Measurements from ENCODE around the gene HIGD1C. TPM values are rescaled to one million over a fixed set of nuclear protein-coding genes. Genes with fewer than 3 reads are reported as not detected.

HIGD1C gene
- total RNA-seq, 1 donor from 2014 or later: not detected

GRCh38 chr12:51008329-51009055, 56.1 kb downstream of the HIGD1C start:
- H3K27ac Mint-ChIP-seq (ENCODE audit: unreplicated experiment): no peak overlapping the region
- Histone ChIP-seq H3K4me3 (ENCODE audit: insufficient read depth, low read depth, low read length) (no peak overlapping the region), H3K27ac (ENCODE audit: low read depth, low read length) (no peak overlapping the region), H2AFZ (ENCODE audit: low read depth, low read length) (no peak overlapping the region), H3K9ac (ENCODE audit: low read length) (no peak overlapping the region), H3K79me2 (ENCODE audit: insufficient read depth, low read length) (peaks cover 11% of the 10 kb centered on the region), H3K4me2 (ENCODE audit: low read length) (no peak overlapping the region), H3K27me3 (ENCODE audit: insufficient read depth, low read length) (no peaks in the 10 kb centered on the region), H4K20me1 (ENCODE audit: insufficient read depth, low read length) (peaks cover 35% of the 10 kb centered on the region), H3K36me3 (ENCODE audit: insufficient read depth, low read length) (peaks cover 5% of the 10 kb centered on the region), H3K4me1 (ENCODE audit: insufficient read depth, low read length) (no peaks in the 10 kb centered on the region), H3K9me3 (ENCODE audit: insufficient read depth, low read depth, low read length) (no peaks in the 10 kb centered on the region)
- peaks cover 8% of the 10 kb centered on the region for H3K4me1 Mint-ChIP-seq (ENCODE audit: low read depth, unreplicated experiment)
- H3K4me3 Mint-ChIP-seq (ENCODE audit: unreplicated experiment): no peak overlapping the region
- H3K9me3 Mint-ChIP-seq (ENCODE audit: unreplicated experiment): no peaks in the 10 kb centered on the region
- H3K27me3 Mint-ChIP-seq (ENCODE audit: low read depth, unreplicated experiment): no peaks in the 10 kb centered on the region
- TF ChIP-seq EZH2 (IDR thresholded peaks at IDR 0.05; ENCODE audit: insufficient read depth, low read length): no peak
- TF ChIP-seq CTCF (IDR thresholded peaks at IDR 0.05; ENCODE audit: insufficient read depth, low read depth, low read length): no peak
- no peak for DNase-seq (ENCODE audit: low read depth)
- H3K36me3 Mint-ChIP-seq (ENCODE audit: low read depth, unreplicated experiment): peaks cover 18% of the 10 kb centered on the region
- no peak for FAIRE-seq

GRCh38 chr12:51009056-51009440, 56.7 kb downstream of the HIGD1C start:
- no peak overlapping the region for H2AFZ ChIP-seq (ENCODE audit: low read depth, low read length)
- FAIRE-seq: no peak

More at GRCh38 chr12:51009056-51009440, 56.7 kb downstream of the HIGD1C start:
- Histone ChIP-seq H3K79me2 (ENCODE audit: insufficient read depth, low read length) (peaks cover 12% of the 10 kb centered on the region), H3K36me3 (ENCODE audit: insufficient read depth, low read length) (peaks cover 5% of the 10 kb centered on the region), H3K4me1 (ENCODE audit: insufficient read depth, low read length) (no peaks in the 10 kb centered on the region), H4K20me1 (ENCODE audit: insufficient read depth, low read length) (peaks cover 40% of the 10 kb centered on the region), H3K27me3 (ENCODE audit: insufficient read depth, low read length) (no peaks in the 10 kb centered on the region), H3K4me3 (ENCODE audit: insufficient read depth, low read depth, low read length) (no peak overlapping the region), H3K4me2 (ENCODE audit: low read length) (no peak overlapping the region), H3K9ac (ENCODE audit: low read length) (no peak overlapping the region), H3K27ac (ENCODE audit: low read depth, low read length) (no peak overlapping the region), H3K9me3 (ENCODE audit: insufficient read depth, low read depth, low read length) (no peaks in the 10 kb centered on the region)
- no peaks in the 10 kb centered on the region for H3K27me3 Mint-ChIP-seq (ENCODE audit: low read depth, unreplicated experiment)
- no peak for TF ChIP-seq CTCF (IDR thresholded peaks at IDR 0.05; ENCODE audit: insufficient read depth, low read depth, low read length)
- TF ChIP-seq EZH2 (IDR thresholded peaks at IDR 0.05; ENCODE audit: insufficient read depth, low read length): no peak
- no peaks in the 10 kb centered on the region for H3K9me3 Mint-ChIP-seq (ENCODE audit: unreplicated experiment)
- peaks cover 8% of the 10 kb centered on the region for H3K4me1 Mint-ChIP-seq (ENCODE audit: low read depth, unreplicated experiment)
- no peak overlapping the region for H3K4me3 Mint-ChIP-seq (ENCODE audit: unreplicated experiment)
- DNase-seq (ENCODE audit: low read depth): no peak
- no peak overlapping the region for H3K27ac Mint-ChIP-seq (ENCODE audit: unreplicated experiment)
- H3K36me3 Mint-ChIP-seq (ENCODE audit: low read depth, unreplicated experiment): peaks cover 17% of the 10 kb centered on the region
